PFSK-1 (cell line): ENCODE results near the gene SDHB.

Experiments
- POLR2AphosphoS5 ChIP-seq: IDR thresholded peaks from 2 replicates; pipeline ENCODE4 v1.6.1; 2012; ENCODE audit warnings: low read depth, mild to moderate bottlenecking, control low read depth, low read length, moderate library complexity
- REST ChIP-seq, 2 experiments: IDR thresholded peaks; 2 replicates each; pipeline versions ENCODE4 v1.6.1 to v1.8.0; 2011 to 2012; ENCODE audit warnings: low read depth in 2 of 2, low read length in 2 of 2, control low read depth in 1 of 2, inconsistent platforms in 1 of 2, mild to moderate bottlenecking in 1 of 2, moderate library complexity in 1 of 2; ENCODE audit not compliant: insufficient read depth in 1 of 2
- TAF1 ChIP-seq: IDR thresholded peaks from 2 replicates; pipeline ENCODE4 v1.6.1; 2012; ENCODE audit warnings: low read length, control low read depth, borderline replicate concordance; ENCODE audit not compliant: insufficient read depth

- TF ChIP-seq TAF1 (no peak), POLR2AphosphoS5 (no peak), REST (IDR thresholded peaks at IDR 0.05; ENCODE audit: insufficient read depth in 1 of 2, low read depth in 2 of 2, low read length in 2 of 2) (no peak)
Measured at GRCh38 chr1:17093822-17094393, 40.1 kb upstream of the SDHB start.
